Adipocyte (in vitro differentiated cells): Measurements from ENCODE around the gene ZNF236.

Source experiments
- DNase-seq: peaks from one replicate; pipeline ENCODE4 v3.0.0-alpha.2; 2015; ENCODE audit warnings: low read depth
- H3K27me3 ChIP-seq: replicated peaks from 2 replicates; pipeline ENCODE4 v1.7.0; 2013; ENCODE audit warnings: mild to moderate bottlenecking, low read length, moderate library complexity; ENCODE audit not compliant: control insufficient read depth, insufficient read depth
- H3K36me3 ChIP-seq: 2 replicates; pipeline ENCODE4 v1.7.0; 2013; ENCODE audit warnings: low read length, mild to moderate bottlenecking, moderate library complexity; ENCODE audit not compliant: control insufficient read depth, insufficient read depth, severe bottlenecking
- H3K4me1 ChIP-seq: 2 replicates; pipeline ENCODE4 v1.7.0; 2013; ENCODE audit warnings: mild to moderate bottlenecking, low read length, moderate library complexity; ENCODE audit not compliant: control insufficient read depth, insufficient read depth
- H3K4me3 ChIP-seq: 2 replicates; pipeline ENCODE4 v1.7.0; 2013; ENCODE audit warnings: mild to moderate bottlenecking, low read length, moderate library complexity
- H3K9ac ChIP-seq: 2 replicates; pipeline ENCODE4 v1.7.0; 2013; ENCODE audit warnings: mild to moderate bottlenecking, low read length, moderate library complexity
- H3K9me3 ChIP-seq: 2 replicates; pipeline ENCODE4 v1.7.0; 2013; ENCODE audit warnings: mild to moderate bottlenecking, low read length, moderate library complexity; ENCODE audit not compliant: control insufficient read depth

The ZNF236 gene

DNA sequence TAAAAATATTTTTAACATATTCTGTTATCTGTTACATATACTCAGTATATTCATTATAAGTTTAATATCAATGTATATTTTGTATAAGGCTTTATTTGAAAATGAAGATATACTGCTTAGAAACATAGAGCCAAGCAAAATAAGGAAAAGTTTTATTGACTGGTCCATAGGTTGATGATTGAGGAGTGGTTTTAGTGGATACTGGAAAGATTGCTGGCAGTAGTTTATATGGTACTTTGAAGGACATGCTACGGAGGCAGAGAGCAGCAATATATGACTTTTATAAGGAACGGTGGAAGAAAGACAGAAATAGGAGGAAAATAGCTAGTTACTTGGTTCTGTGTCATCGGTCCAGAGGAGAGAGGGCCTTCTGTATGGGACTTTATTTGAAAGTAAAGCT is 92.4 kb downstream of the ZNF236 start:
- no peak for DNase-seq
- no peaks in the 10 kb centered on the region for H3K9me3 ChIP-seq
- H3K4me3 ChIP-seq = no peak overlapping the region
- no peaks in the 10 kb centered on the region for H3K27me3 ChIP-seq
- no peak overlapping the region for H3K9ac ChIP-seq
- peaks cover 85% of the 10 kb centered on the region for H3K36me3 ChIP-seq
- no peaks in the 10 kb centered on the region for H3K4me1 ChIP-seq

- H3K4me1 ChIP-seq = no peaks in the 10 kb centered on the region
- H3K36me3 ChIP-seq = peaks cover 82% of the 10 kb centered on the region
- no peak overlapping the region for H3K4me3 ChIP-seq
- H3K9ac ChIP-seq = no peak overlapping the region
- H3K27me3 ChIP-seq = no peaks in the 10 kb centered on the region
- H3K9me3 ChIP-seq = no peaks in the 10 kb centered on the region
- no peak for DNase-seq
These were observed 93.1 kb downstream of the ZNF236 start for GRCh38 chr18:76915456-76915855.

- Histone ChIP-seq H3K9ac (no peak overlapping the region), H3K36me3 (peaks cover 71% of the 10 kb centered on the region), H3K27me3 (no peaks in the 10 kb centered on the region), H3K4me3 (no peak overlapping the region), H3K9me3 (no peaks in the 10 kb centered on the region), H3K4me1 (no peaks in the 10 kb centered on the region)
- DNase-seq = no peak
These were observed 98.6 kb downstream of the ZNF236 start for GRCh38 chr18:76920974-76921373.

DNA sequence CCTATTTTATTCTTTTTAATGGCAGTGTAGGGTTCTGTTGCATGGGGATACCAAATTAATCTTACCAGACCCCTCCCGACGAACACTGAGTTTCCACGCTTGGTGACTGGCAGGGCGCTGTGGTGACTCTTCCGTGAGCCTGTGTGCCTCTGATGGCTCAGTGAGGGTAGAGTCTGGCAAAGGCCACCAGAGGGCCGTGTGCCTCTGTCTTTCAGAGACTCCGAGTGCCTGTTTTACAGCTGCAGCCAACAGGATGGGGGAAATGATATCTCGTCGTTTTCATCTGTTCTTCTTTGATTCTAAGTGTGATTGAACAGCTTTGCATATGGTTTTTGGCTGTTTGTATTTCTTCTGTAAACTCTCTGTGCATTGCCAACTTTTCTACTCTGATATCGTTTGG is 99.8 kb downstream of the ZNF236 start:
- DNase-seq = no peak
- Histone ChIP-seq H3K4me3 (no peak overlapping the region), H3K36me3 (peaks cover 71% of the 10 kb centered on the region), H3K4me1 (no peaks in the 10 kb centered on the region), H3K9me3 (no peaks in the 10 kb centered on the region), H3K27me3 (no peaks in the 10 kb centered on the region), H3K9ac (no peak overlapping the region)

DNA sequence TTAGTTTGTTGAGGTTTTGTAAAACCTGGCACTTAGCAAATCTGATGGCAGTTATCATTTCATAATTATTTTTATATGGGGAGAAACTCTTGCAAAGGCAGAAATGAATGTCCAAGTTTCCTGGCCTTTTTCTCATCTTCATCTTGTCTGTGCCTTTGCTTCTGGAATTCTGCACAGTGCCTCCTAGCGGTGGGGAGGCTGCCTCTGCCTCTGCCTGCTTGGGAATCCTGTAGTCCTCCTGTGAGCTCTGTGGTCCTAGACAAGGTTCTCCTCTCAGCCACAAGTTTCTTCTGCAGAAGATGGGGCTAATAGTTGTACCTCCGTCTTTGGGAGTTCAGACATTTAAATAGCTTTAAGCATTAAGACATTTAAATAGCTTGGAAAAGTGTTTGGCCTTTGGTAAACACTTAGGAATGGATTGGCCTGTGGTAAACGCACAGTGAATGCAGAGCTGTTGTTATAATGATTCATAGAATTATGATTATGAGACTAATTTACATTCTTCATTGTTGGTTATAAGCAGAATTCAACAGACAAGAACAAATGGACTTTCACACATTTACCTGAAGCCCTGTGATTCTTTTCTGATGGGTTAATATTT is 101.2 kb downstream of the ZNF236 start:
- no peak overlapping the region for H3K4me3 ChIP-seq
- H3K9ac ChIP-seq = no peak overlapping the region
- H3K9me3 ChIP-seq = no peaks in the 10 kb centered on the region
- H3K27me3 ChIP-seq = no peaks in the 10 kb centered on the region
- peak; percentile 11 for DNase-seq
- peaks cover 74% of the 10 kb centered on the region for H3K36me3 ChIP-seq
- no peaks in the 10 kb centered on the region for H3K4me1 ChIP-seq

GRCh38 chr18:76925501-76925900 is 103.1 kb downstream of the ZNF236 start:
- Histone ChIP-seq H3K9ac (no peak overlapping the region), H3K4me3 (no peak overlapping the region), H3K36me3 (peaks cover 77% of the 10 kb centered on the region), H3K9me3 (no peaks in the 10 kb centered on the region), H3K27me3 (no peaks in the 10 kb centered on the region), H3K4me1 (no peaks in the 10 kb centered on the region)
- no peak for DNase-seq

GRCh38 chr18:76927223-76927725 is 104.9 kb downstream of the ZNF236 start:
- Histone ChIP-seq H3K36me3 (peaks cover 76% of the 10 kb centered on the region), H3K27me3 (no peaks in the 10 kb centered on the region), H3K9ac (no peak overlapping the region), H3K4me1 (peaks cover 8% of the 10 kb centered on the region), H3K9me3 (no peaks in the 10 kb centered on the region), H3K4me3 (no peak overlapping the region)
- DNase-seq = no peak

- DNase-seq = no peak
- Histone ChIP-seq H3K27me3 (no peaks in the 10 kb centered on the region), H3K36me3 (peaks cover 71% of the 10 kb centered on the region), H3K4me1 (peaks cover 8% of the 10 kb centered on the region), H3K4me3 (no peak overlapping the region), H3K9ac (no peak overlapping the region), H3K9me3 (no peaks in the 10 kb centered on the region)
These were observed 106.0 kb downstream of the ZNF236 start for GRCh38 chr18:76928179-76928868.

DNA sequence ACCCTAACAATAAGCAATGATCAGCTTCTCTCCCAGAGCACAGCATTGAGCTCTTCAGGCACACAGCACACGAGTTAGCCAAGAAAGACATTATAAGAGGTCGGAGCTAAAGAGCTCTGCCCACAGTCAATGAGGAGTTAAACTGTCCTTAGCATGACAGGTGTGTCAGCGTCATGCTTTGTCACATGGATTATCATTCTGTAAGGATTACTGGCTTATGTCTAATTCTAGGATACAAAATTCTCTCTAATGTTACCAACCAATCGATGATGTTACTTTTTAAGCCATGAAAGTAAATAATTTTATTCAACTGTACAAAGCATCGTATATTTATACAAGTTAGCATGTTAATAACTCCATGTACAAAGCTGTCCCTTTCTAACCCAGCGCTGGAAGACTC is 108.8 kb downstream of the ZNF236 start:
- Histone ChIP-seq H3K4me3 (no peak overlapping the region), H3K9ac (no peak overlapping the region), H3K9me3 (no peaks in the 10 kb centered on the region), H3K27me3 (no peaks in the 10 kb centered on the region), H3K36me3 (peaks cover 47% of the 10 kb centered on the region), H3K4me1 (peaks cover 12% of the 10 kb centered on the region)
- no peak for DNase-seq

DNA sequence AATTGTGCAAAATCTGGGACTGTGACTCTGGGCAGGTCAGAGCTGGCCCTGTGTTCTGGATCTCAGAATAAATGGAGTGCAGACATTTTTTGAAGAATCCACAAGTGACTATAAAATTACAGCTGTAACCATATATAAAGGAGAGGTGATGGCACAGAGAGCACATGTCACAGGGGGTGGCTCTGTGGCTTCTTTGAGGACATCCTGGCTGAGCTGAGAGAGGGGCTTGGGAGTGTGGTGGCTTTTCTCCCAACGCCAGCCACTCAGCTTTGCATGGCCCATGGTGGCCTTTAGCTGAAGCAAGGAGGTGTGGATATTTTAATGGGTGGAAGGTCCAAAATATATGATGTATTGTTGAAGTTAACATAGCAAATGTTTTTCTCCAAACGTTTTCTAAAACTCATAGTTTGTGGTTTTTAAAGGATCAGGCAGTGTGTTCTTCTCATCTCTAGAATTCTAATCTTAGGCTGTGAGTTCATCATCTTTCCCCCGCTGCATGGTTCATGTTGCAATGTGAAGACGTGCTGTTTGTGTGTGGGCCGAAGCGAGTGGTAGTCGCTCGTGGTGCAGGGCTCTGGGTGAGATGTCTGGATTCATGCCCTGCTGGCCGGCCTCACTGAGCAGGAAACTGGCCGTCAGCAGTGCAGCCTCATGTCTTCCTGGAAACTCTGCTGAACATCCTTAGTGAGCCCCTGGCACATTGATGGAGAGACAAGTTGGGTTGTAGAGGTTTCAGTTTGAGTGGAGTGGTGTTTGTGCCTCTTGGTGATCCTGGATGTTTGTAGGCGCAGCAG is 109.9 kb downstream of the ZNF236 start:
- H3K9ac ChIP-seq = peak overlapping the region; percentile 37
- peak overlapping the region; percentile 50 for H3K4me3 ChIP-seq
- DNase-seq = no peak
- no peaks in the 10 kb centered on the region for H3K27me3 ChIP-seq
- peaks cover 46% of the 10 kb centered on the region for H3K36me3 ChIP-seq
- H3K4me1 ChIP-seq = peaks cover 12% of the 10 kb centered on the region
- H3K9me3 ChIP-seq = no peaks in the 10 kb centered on the region

DNA sequence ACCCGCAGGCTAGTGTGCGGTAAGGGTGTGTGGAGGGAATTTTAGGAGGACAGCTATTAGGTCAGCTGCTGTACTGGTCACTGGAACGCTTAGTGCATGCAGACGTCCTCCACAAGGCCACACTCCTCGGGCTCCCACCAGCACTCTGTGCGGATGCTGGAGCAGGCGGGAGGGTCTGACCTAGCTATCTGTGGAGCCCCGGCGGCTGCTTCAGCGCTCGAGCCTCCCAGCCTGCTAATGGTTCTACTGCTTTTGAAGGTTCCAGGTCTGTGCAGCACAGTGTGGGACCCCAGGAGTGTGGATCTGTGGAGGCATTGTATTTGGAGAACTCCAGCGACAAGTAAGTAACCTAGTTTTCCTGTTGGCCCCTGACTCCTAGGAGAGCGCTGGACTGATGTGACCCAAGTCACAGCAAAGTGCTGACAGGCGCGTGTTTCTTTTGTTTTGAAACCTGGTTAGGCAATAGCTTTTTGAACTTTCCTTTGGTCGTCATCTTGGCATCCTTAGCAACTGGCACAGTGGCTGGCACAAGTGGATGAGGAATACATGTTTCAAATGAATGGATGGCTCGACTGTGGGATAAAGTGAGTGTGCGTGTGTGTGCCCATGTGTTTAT is 113.5 kb downstream of the ZNF236 start:
- no peaks in the 10 kb centered on the region for H3K9me3 ChIP-seq
- no peak for DNase-seq
- peaks cover 12% of the 10 kb centered on the region for H3K4me1 ChIP-seq
- no peak overlapping the region for H3K4me3 ChIP-seq
- H3K27me3 ChIP-seq = no peaks in the 10 kb centered on the region
- H3K9ac ChIP-seq = no peak overlapping the region
- peaks cover 42% of the 10 kb centered on the region for H3K36me3 ChIP-seq
